ENCODE data around the gene VPS9D1.
A peak's percentile ranks its signal among the peaks of the same experiment; 100 is the strongest.

Gene VPS9D1

DNA sequence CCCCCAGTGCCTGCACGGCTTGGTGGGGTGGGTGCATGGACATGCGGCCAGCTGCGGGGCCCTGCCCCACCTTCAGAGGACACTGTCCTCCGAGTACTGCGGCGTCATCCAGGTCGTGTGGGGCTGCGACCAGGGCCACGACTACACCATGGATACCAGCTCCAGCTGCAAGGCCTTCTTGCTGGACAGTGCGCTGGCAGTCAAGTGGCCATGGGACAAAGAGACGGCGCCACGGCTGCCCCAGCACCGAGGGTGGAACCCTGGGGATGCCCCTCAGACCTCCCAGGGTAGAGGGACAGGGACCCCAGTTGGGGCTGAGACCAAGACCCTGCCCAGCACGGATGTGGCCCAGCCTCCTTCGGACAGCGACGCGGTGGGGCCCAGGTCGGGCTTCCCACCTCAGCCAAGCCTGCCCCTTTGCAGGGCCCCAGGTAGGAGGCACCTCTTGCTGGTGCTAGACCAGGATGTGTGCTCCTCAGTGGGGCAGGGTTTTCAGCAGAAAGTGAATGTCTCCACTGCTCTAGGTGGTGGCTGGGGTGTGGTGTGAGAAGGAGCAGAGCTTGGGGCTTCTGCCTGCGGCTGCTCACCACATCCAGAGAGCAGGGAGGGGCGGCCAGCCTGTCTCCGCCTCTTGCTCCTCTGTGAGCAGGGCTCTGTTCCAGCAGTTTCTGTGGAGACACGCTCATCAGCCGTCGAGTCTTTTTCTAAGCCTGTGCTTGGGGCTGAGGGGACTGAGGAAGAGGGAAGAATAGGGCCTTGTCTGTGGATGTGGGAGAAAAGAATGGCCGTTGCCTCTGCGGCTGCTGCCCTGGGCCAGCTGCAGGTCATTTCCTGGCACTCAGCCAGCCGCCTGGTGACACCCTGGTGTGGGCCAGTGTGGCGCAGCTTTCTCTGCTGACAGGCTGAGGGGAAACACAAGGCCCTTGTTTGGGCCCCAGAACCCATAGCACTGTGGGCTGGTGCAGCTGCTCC, 2.9 kb upstream of the VPS9D1 start:
- Histone ChIP-seq H3K9ac (ENCODE audit: insufficient read length, low read depth) (peak overlapping the region; percentile 90), H3K36me3 (ENCODE audit: insufficient read depth, insufficient read length, low read length) (peaks cover 42% of the 10 kb centered on the region), H3K4me3 (ENCODE audit: insufficient read length, low read depth) (no peak overlapping the region), H3K27me3 (ENCODE audit: insufficient read depth, insufficient read length) (peaks cover 40% of the 10 kb centered on the region), H3K9me3 (ENCODE audit: insufficient read depth, low read length) (no peaks in the 10 kb centered on the region), H3K4me1 (ENCODE audit: insufficient read depth, insufficient read length) (peaks cover 22% of the 10 kb centered on the region)
- TF ChIP-seq ZNF274 (IDR thresholded peaks at IDR 0.05; ENCODE audit: low read depth, low read length) (no peak), YY1 (IDR thresholded peaks at IDR 0.05; ENCODE audit: insufficient read depth, insufficient read length) (no peak), SUZ12 (IDR thresholded peaks at IDR 0.05; ENCODE audit: extremely low read depth, insufficient read depth, insufficient read length) (no peak)
- DNase-seq (ENCODE audit: low read depth, low spot score): no peak

- peak overlapping the region; percentile 76 for H3K4me3 ChIP-seq (ENCODE audit: insufficient read length, low read depth)
- H3K27me3 ChIP-seq (ENCODE audit: insufficient read depth, insufficient read length): peaks cover 46% of the 10 kb centered on the region
- peaks cover 44% of the 10 kb centered on the region for H3K36me3 ChIP-seq (ENCODE audit: insufficient read depth, insufficient read length, low read length)
- no peak for DNase-seq (ENCODE audit: low read depth, low spot score)
- H3K4me1 ChIP-seq (ENCODE audit: insufficient read depth, insufficient read length): peaks cover 25% of the 10 kb centered on the region
- H3K9ac ChIP-seq (ENCODE audit: insufficient read length, low read depth): peak overlapping the region; percentile 90
- H3K9me3 ChIP-seq (ENCODE audit: insufficient read depth, low read length): no peaks in the 10 kb centered on the region
- TF ChIP-seq YY1 (IDR thresholded peaks at IDR 0.05; ENCODE audit: insufficient read depth, insufficient read length) (no peak), ZNF274 (IDR thresholded peaks at IDR 0.05; ENCODE audit: low read depth, low read length) (no peak), SUZ12 (IDR thresholded peaks at IDR 0.05; ENCODE audit: extremely low read depth, insufficient read depth, insufficient read length) (no peak)
These were observed 1.9 kb upstream of the VPS9D1 start for GRCh38 chr16:89722392-89723278.

DNA sequence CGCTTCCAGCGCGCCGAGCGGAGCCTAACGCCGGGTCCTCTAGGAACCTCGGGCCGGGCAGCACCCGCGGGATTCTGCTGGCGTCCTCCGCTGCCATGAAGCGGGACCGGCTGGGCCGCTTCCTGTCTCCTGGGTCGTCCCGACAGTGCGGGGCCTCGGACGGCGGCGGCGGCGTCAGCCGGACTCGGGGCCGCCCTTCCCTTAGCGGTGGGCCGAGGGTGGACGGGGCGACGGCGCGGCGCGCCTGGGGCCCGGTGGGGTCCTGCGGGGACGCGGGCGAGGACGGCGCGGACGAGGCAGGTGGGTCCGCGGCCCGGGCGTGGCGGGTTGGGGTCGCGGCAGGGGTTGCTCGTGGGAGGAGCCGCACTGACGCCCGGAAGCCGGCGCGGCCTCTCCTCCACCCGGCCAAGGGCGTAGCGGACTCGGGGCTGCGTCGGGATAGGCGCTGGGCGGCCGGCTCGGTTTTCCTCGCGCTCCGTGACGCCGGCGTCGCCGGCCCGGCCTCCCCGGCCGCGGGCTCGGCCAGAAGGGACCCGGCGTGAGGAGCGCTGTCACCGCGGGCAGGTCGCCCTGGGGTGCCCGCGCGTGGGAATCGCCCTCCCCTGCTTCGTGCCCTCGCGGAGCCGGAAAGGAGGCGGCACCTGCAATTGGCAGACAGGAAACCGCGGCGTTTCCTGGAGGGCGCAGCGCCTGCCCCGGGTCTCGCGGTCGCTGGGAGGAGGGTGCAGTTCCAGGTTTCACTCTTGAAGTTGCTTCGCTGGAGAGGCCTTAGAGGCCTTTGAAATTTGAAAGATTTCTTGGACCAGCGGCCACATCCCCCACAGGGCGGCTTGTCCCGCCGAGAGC, 1.1 kb upstream of the VPS9D1 start:
- Histone ChIP-seq H3K27me3 (ENCODE audit: insufficient read depth, insufficient read length) (peaks cover 47% of the 10 kb centered on the region), H3K36me3 (ENCODE audit: insufficient read depth, insufficient read length, low read length) (peaks cover 43% of the 10 kb centered on the region), H3K9me3 (ENCODE audit: insufficient read depth, low read length) (no peaks in the 10 kb centered on the region), H3K9ac (ENCODE audit: insufficient read length, low read depth) (peak overlapping the region; percentile 90), H3K4me3 (ENCODE audit: insufficient read length, low read depth) (peak overlapping the region; percentile 76), H3K4me1 (ENCODE audit: insufficient read depth, insufficient read length) (peaks cover 30% of the 10 kb centered on the region)
- TF ChIP-seq ZNF274 (IDR thresholded peaks at IDR 0.05; ENCODE audit: low read depth, low read length) (no peak), SUZ12 (IDR thresholded peaks at IDR 0.05; ENCODE audit: extremely low read depth, insufficient read depth, insufficient read length) (no peak)
- DNase-seq (ENCODE audit: low read depth, low spot score): no peak

GRCh38 chr16:89720551-89720812, 216 bp downstream of the VPS9D1 start:
- H3K4me3 ChIP-seq (ENCODE audit: insufficient read length, low read depth): peak overlapping the region; percentile 76
- peak overlapping the region; percentile 88 for H3K9ac ChIP-seq (ENCODE audit: insufficient read length, low read depth)
- TF ChIP-seq ZNF274 (IDR thresholded peaks at IDR 0.05; ENCODE audit: low read depth, low read length): no peak
- TF ChIP-seq SUZ12 (IDR thresholded peaks at IDR 0.05; ENCODE audit: extremely low read depth, insufficient read depth, insufficient read length): no peak
- TF ChIP-seq YY1 (IDR thresholded peaks at IDR 0.05; ENCODE audit: insufficient read depth, insufficient read length): no peak
- H3K9me3 ChIP-seq (ENCODE audit: insufficient read depth, low read length): no peaks in the 10 kb centered on the region
- no peak for DNase-seq (ENCODE audit: low read depth, low spot score)
- peaks cover 30% of the 10 kb centered on the region for H3K4me1 ChIP-seq (ENCODE audit: insufficient read depth, insufficient read length)
- H3K27me3 ChIP-seq (ENCODE audit: insufficient read depth, insufficient read length): peaks cover 47% of the 10 kb centered on the region
- peaks cover 53% of the 10 kb centered on the region for H3K36me3 ChIP-seq (ENCODE audit: insufficient read depth, insufficient read length, low read length)

DNA sequence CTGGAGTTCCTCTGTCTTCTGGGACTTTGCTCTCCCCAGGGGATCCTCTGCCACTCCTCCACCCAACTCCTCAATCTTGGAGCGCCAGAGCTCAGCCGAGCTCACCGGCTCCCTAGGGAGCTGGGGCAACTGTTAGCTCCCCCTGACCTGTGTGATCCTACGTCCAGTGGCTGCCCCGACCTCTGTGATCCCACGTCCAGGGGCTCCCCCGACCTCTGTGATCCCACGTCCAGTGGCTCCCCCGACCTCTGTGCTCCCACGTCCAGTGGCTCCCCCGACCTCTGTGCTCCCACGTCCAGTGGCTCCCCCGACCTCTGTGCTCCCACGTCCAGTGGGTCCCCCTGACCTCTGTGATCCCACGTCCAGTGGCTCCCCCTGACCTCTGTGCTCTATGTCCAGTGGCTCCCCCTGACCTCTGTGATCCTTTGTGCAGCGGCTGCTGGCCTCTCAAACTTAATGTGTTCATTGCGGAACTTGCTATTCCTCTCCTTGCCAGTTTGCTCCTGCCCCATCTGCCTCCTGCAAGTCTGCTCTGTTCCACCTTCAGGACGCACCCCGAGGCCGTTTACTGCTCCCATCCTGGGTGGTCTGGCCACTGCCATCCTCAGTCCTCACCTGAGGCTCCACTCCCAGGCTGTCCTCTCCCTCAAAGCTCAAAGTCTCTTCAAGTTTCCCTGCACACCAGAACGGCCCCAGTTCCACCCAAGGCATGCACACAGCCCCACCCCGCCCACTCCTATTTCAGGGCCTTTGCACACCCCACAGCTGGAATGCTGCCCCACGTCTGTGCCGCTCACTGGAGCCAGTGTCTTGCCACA, 2.8 kb downstream of the VPS9D1 start:
- peaks cover 18% of the 10 kb centered on the region for H3K4me1 ChIP-seq (ENCODE audit: insufficient read depth, insufficient read length)
- peaks cover 44% of the 10 kb centered on the region for H3K36me3 ChIP-seq (ENCODE audit: insufficient read depth, insufficient read length, low read length)
- no peaks in the 10 kb centered on the region for H3K9me3 ChIP-seq (ENCODE audit: insufficient read depth, low read length)
- DNase-seq (ENCODE audit: low read depth, low spot score): no peak
- peak overlapping the region; percentile 42 for H3K9ac ChIP-seq (ENCODE audit: insufficient read length, low read depth)
- H3K4me3 ChIP-seq (ENCODE audit: insufficient read length, low read depth): no peak overlapping the region
- H3K27me3 ChIP-seq (ENCODE audit: insufficient read depth, insufficient read length): peaks cover 30% of the 10 kb centered on the region
- TF ChIP-seq YY1 (IDR thresholded peaks at IDR 0.05; ENCODE audit: insufficient read depth, insufficient read length) (no peak), ZNF274 (IDR thresholded peaks at IDR 0.05; ENCODE audit: low read depth, low read length) (no peak), SUZ12 (IDR thresholded peaks at IDR 0.05; ENCODE audit: extremely low read depth, insufficient read depth, insufficient read length) (no peak)

Measured in NT2/D1 (cell line).